Measurements from ENCODE around the gene CRK.

Gene CRK

DNA sequence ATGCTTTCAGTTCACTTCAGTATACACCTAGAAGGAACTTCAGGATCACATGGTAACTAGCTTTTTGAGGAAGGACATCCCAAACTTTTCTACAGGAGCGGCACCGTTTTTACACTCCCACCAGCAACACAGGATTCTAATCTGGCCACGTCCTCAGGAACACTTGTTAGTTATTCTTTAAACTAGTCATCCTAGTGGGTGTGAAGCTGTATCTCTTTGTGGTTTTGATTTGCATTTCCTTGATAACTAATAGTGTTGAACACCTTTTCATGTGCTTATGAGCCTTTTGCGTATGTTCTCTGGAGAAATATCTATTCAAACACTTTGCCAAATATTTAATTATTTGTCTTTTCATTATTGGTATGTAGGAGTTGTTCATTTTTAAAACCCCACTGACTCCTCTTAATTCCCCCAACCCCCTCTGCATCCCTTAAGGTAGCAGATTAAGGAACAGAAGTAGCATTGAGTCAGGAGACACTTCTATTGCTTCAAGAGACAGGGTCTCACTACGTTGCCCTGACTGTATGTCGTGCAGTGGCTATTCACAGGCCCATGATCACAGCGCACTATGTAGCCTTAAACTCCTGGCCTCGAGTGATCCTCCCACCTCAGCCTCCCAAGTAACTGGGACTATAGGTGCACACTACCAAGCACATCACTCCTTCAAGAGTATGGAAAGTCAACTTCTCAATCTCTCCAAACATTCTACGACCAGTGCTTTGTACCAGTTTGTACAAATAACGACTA, 81.4 kb downstream of the CRK start:
- H3K36me3 Mint-ChIP-seq = peaks cover 2% of the 10 kb centered on the region
- peak overlapping the region; percentile 70 for H3K4me3 Mint-ChIP-seq
- H3K27ac Mint-ChIP-seq = peak overlapping the region; percentile 95
- H3K9me3 Mint-ChIP-seq = no peaks in the 10 kb centered on the region
- no peaks in the 10 kb centered on the region for H3K27me3 Mint-ChIP-seq
- peaks cover 81% of the 10 kb centered on the region for H3K4me1 Mint-ChIP-seq

- no peak overlapping the region for H3K4me3 Mint-ChIP-seq
- no peaks in the 10 kb centered on the region for H3K27me3 Mint-ChIP-seq
- peaks cover 2% of the 10 kb centered on the region for H3K36me3 Mint-ChIP-seq
- no peaks in the 10 kb centered on the region for H3K9me3 Mint-ChIP-seq
- H3K4me1 Mint-ChIP-seq = peaks cover 78% of the 10 kb centered on the region
- no peak overlapping the region for H3K27ac Mint-ChIP-seq
These were observed 82.3 kb downstream of the CRK start for GRCh38 chr17:1373707-1374237.

DNA sequence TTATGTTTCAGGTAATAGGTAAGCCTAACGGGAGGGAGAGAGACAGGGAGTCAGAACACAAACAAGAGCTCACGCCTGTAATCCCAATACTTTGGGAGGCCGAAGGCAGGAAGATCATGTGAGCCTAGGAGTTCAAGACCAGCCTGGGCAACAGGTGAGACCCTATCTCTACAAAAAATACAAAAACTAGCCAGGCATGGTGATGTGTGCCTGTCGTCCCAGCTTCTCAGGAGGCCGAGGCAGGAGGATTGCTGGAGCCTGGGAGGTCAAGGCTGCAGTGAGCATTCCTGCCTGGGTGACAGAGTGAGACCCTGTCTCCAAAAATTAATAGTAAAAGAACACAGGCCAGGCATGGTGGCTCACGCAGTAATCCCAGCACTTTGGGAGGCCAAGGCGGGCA, 83.4 kb downstream of the CRK start:
- Mint-ChIP-seq H3K4me3 (peak overlapping the region; percentile 15), H3K27me3 (no peaks in the 10 kb centered on the region), H3K9me3 (no peaks in the 10 kb centered on the region), H3K27ac (peak overlapping the region; percentile 80), H3K4me1 (peaks cover 71% of the 10 kb centered on the region), H3K36me3 (peaks cover 2% of the 10 kb centered on the region)

DNA sequence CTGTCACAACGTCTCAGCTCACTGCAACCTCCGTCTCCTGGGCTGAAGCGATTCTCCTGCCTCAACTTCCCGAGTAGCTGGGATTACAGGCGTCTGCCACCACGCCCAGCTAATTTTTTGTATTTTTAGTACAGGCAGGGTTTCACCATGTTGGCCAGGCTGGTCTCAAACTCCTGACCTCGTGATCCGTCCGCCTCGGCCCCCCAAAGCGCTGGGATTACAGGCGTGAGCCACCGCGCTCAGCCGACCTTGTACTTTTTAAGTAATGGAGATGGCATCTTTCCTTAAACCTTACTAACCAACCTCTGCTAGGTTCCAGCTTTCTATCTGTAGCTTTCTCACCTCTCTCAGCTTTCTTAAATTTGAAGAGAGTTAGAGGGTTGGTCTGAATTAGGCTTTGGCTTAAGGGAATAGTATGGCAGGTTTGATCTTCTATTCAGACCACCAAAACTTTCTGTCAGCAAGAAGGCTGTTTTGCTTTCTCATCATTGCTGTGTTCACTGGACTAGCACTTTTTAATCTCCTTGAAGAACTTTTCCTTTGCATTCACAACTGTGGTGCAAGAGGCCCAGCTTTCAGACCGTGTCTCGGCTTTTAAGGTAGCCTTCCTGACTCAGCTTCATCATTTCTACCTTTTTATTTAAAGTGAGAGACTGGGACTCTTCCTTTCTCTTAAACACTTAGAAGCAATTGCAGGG, 84.0 kb downstream of the CRK start:
- Mint-ChIP-seq H3K27ac (peak overlapping the region; percentile 80), H3K36me3 (peaks cover 2% of the 10 kb centered on the region), H3K4me3 (peak overlapping the region; percentile 15), H3K27me3 (no peaks in the 10 kb centered on the region), H3K9me3 (no peaks in the 10 kb centered on the region), H3K4me1 (peaks cover 71% of the 10 kb centered on the region)
